Measurements from ENCODE around the gene RSAD1. TPM values are rescaled to one million over a fixed set of nuclear protein-coding genes. Genes with fewer than 3 reads are reported as not detected.

The RSAD1 gene
- total and polyA plus RNA-seq, 2 donors (not counting 3 experiments of a cell fraction or from before 2014, with no cell fraction given), result 20.3 to 35.5 TPM

GRCh38 chr17:50532452-50533024 is 53.9 kb downstream of the RSAD1 start, which contains the start of gene EPN3:
EPN3 (plus strand) TSS chr17:50532735; CDS start chr17:50536557, 3,822 bp downstream.
- DNase-seq (ENCODE audit: low read depth, low spot score) (no peak), FAIRE-seq (no peak)
- Histone ChIP-seq H3K27me3 (ENCODE audit: control insufficient read depth in 2 of 2, insufficient read depth in 2 of 2, low read length in 2 of 2) (peaks cover 13 to 30% of the 10 kb centered on the region in 2 experiments), H2AFZ (ENCODE audit: low read depth, low read length) (no peak within 1 kb of the TSS), H3K9me3 (replicated peaks; ENCODE audit: control insufficient read depth, insufficient read depth, low read length) (no peaks in the 10 kb centered on the region), H3K4me1 (ENCODE audit: control insufficient read depth, extremely low read depth, insufficient read depth, low read length) (no peaks in the 10 kb centered on the region), H3K4me3 (replicated peaks in 1 of 3; ENCODE audit: insufficient read depth in 1 of 3, low read depth in 1 of 3, low read length in 3 of 3) (no peak within 1 kb of the TSS), H3K9me1 (replicated peaks; ENCODE audit: control insufficient read depth, extremely low read depth, insufficient read depth, low read length) (no peaks in the 10 kb centered on the region), H3K9ac (replicated peaks; ENCODE audit: extremely low read depth, insufficient read depth, low read length) (no peak within 1 kb of the TSS), H3K4me2 (ENCODE audit: insufficient read depth, low read length) (no peak within 1 kb of the TSS), H3K36me3 (ENCODE audit: control insufficient read depth in 2 of 2, extremely low read depth in 1 of 2, insufficient read depth in 2 of 2, low read length in 2 of 2) (no peaks in the 10 kb centered on the region), H4K20me1 (replicated peaks; ENCODE audit: control insufficient read depth, extremely low read depth, insufficient read depth, low read length) (no peaks in the 10 kb centered on the region), H3K79me2 (ENCODE audit: control insufficient read depth, insufficient read depth, low read length) (no peaks in the 10 kb centered on the region), H3K27ac (ENCODE audit: insufficient read depth, low read depth, low read length) (no peak within 1 kb of the TSS)
- POLR2A ChIA-PET, result no interaction called here
- intact Hi-C loops (cut with micrococcal nuclease) (no loop called here), dilution Hi-C loops (cut with MboI; ENCODE audit: extremely low pct_ligation_motif_present, low sequenced_read_pairs) (no loop called here)
- TF ChIP-seq GATA2 (IDR thresholded peaks at IDR 0.05; ENCODE audit: insufficient read depth, insufficient read length, low read depth, low read length) (no peak), JUN (IDR thresholded peaks at IDR 0.05; ENCODE audit: borderline replicate concordance, insufficient read depth, insufficient read length, low read depth) (no peak), POLR2A (IDR thresholded peaks at IDR 0.05; ENCODE audit: low read depth, low read length) (no peak), MYC (IDR thresholded peaks at IDR 0.05; ENCODE audit: low read depth, low read length) (no peak), CTCF (IDR thresholded peaks at IDR 0.05; ENCODE audit: extremely low read depth in 1 of 2, insufficient read depth in 1 of 2, low read depth in 1 of 2, low read length in 2 of 2) (no peak), FOS (IDR thresholded peaks at IDR 0.05; ENCODE audit: borderline replicate concordance, insufficient read depth, low read length) (no peak), MAX (IDR thresholded peaks at IDR 0.05; ENCODE audit: insufficient read depth, insufficient read length) (no peak), POLR2AphosphoS5 (IDR thresholded peaks at IDR 0.05; ENCODE audit: insufficient read depth, low read depth, low read length) (no peak), EZH2 (IDR thresholded peaks at IDR 0.05; ENCODE audit: borderline replicate concordance, low read depth, low read length, severe bottlenecking) (no peak)
- no TSS peak for BruUV-seq (replicated peaks)
- CTCF ChIA-PET, result no interaction called here
